Endothelial cell (in vitro differentiated cells): ENCODE results near the gene MAP2K5. TPM values are rescaled to one million over a fixed set of nuclear protein-coding genes. Genes with fewer than 3 reads are reported as not detected.

Source experiments
- DNase-seq: peaks from one replicate; pipeline ENCODE4 v3.0.0; 2021; ENCODE audit warnings: low spot score
- H3K27ac Mint-ChIP-seq: one replicate; pipeline ENCODE4 v1.8.0; 2021; ENCODE audit warnings: mixed read lengths, inconsistent platforms; ENCODE audit not compliant: unreplicated experiment
- H3K27me3 Mint-ChIP-seq: one replicate; pipeline ENCODE4 v1.8.0; 2021; ENCODE audit warnings: mild to moderate bottlenecking, moderate library complexity, mixed read lengths, inconsistent platforms; ENCODE audit not compliant: unreplicated experiment
- H3K36me3 Mint-ChIP-seq: one replicate; pipeline ENCODE4 v1.8.0; 2021; ENCODE audit warnings: mild to moderate bottlenecking, low read depth, mixed read lengths, inconsistent platforms; ENCODE audit not compliant: unreplicated experiment
- H3K4me1 Mint-ChIP-seq: one replicate; pipeline ENCODE4 v1.8.0; 2021; ENCODE audit warnings: mild to moderate bottlenecking, mixed read lengths, inconsistent platforms; ENCODE audit not compliant: unreplicated experiment
- H3K4me3 Mint-ChIP-seq: one replicate; pipeline ENCODE4 v1.8.0; 2021; ENCODE audit warnings: mild to moderate bottlenecking, mixed read lengths, inconsistent platforms; ENCODE audit not compliant: unreplicated experiment
- H3K9me3 Mint-ChIP-seq: one replicate; pipeline ENCODE4 v1.8.0; 2021; ENCODE audit warnings: mixed read lengths, inconsistent platforms; ENCODE audit not compliant: unreplicated experiment
- CTCF ChIP-seq: fragments of 200-600 bp; sonication (generic); IDR thresholded peaks from one replicate; pipeline ENCODE4 v1.5.0; 2021; ENCODE audit warnings: antibody characterized with exemption; ENCODE audit not compliant: unreplicated experiment
- total RNA-seq: library from RNA; stranded (reverse); fragmentation: NEBNext Ultra II Directional; extraction: Animal tissue kit (Norgen Biotek cat#: 25700); gene quantifications from one replicate; pipeline ENCODE4 v1.2.1, GENCODE V29; 2021; ENCODE audit not compliant: unreplicated experiment

Gene MAP2K5
- total RNA-seq, 1 donor from 2014 or later = 22.2 TPM

DNA sequence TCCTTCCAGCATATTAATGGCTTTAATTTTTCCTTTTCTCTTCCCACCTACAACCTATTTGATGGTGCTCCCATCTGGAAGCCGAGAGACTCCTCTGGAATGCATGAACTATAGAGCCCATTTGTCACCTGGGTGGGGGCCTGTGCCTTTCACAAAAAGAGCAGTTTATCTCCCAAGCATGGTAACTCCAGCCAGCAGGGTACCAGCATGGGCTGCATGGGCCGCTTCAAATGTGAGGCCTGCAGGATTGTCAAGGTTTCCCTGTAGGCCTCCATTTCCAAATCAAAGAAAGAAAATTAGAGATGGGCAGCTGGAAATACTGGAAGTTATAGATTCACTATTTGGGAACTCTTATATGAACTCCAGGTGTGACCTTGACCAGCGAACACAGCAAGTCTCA, 232.1 kb downstream of the MAP2K5 start:
- Mint-ChIP-seq H3K27ac (no peak overlapping the region), H3K36me3 (no peaks in the 10 kb centered on the region), H3K4me3 (no peak overlapping the region), H3K4me1 (no peaks in the 10 kb centered on the region), H3K9me3 (no peaks in the 10 kb centered on the region), H3K27me3 (peaks cover 2% of the 10 kb centered on the region)
- TF ChIP-seq CTCF = no peak
- DNase-seq = no peak

- no peaks in the 10 kb centered on the region for H3K9me3 Mint-ChIP-seq
- no peaks in the 10 kb centered on the region for H3K4me1 Mint-ChIP-seq
- H3K27me3 Mint-ChIP-seq = peaks cover 2% of the 10 kb centered on the region
- H3K4me3 Mint-ChIP-seq = no peak overlapping the region
- H3K27ac Mint-ChIP-seq = no peak overlapping the region
- H3K36me3 Mint-ChIP-seq = no peaks in the 10 kb centered on the region
- no peak for TF ChIP-seq CTCF
- DNase-seq = no peak
These were observed 232.7 kb downstream of the MAP2K5 start for GRCh38 chr15:67775250-67775649.

DNA sequence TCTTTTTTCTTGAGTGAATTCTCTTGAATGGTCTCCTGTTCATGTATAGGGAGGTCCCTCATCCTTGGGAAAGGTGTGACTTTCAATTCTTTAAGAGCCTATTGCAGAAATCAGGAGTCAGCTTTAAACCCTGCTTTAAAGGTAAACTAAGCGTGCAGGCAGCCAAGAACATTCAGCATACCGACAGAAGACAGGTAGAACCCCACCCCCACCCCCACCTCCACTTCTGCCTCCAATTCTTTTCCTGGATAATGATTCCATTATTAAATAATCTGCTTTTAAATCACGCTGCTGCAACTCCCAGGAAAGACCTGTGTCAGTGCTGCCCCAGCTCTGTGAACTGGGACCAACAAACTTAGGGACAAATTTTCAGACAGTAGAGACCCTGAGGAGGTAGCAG, 233.5 kb downstream of the MAP2K5 start:
- H3K4me3 Mint-ChIP-seq = no peak overlapping the region
- H3K4me1 Mint-ChIP-seq = no peaks in the 10 kb centered on the region
- no peak overlapping the region for H3K27ac Mint-ChIP-seq
- DNase-seq = no peak
- no peaks in the 10 kb centered on the region for H3K36me3 Mint-ChIP-seq
- H3K9me3 Mint-ChIP-seq = no peaks in the 10 kb centered on the region
- TF ChIP-seq CTCF = no peak
- peaks cover 2% of the 10 kb centered on the region for H3K27me3 Mint-ChIP-seq

GRCh38 chr15:67776600-67776999, 234.1 kb downstream of the MAP2K5 start:
- no peak for DNase-seq
- no peak overlapping the region for H3K27ac Mint-ChIP-seq
- H3K9me3 Mint-ChIP-seq = no peaks in the 10 kb centered on the region
- no peaks in the 10 kb centered on the region for H3K36me3 Mint-ChIP-seq
- TF ChIP-seq CTCF = no peak
- no peaks in the 10 kb centered on the region for H3K4me1 Mint-ChIP-seq
- H3K27me3 Mint-ChIP-seq = peaks cover 2% of the 10 kb centered on the region
- no peak overlapping the region for H3K4me3 Mint-ChIP-seq

DNA sequence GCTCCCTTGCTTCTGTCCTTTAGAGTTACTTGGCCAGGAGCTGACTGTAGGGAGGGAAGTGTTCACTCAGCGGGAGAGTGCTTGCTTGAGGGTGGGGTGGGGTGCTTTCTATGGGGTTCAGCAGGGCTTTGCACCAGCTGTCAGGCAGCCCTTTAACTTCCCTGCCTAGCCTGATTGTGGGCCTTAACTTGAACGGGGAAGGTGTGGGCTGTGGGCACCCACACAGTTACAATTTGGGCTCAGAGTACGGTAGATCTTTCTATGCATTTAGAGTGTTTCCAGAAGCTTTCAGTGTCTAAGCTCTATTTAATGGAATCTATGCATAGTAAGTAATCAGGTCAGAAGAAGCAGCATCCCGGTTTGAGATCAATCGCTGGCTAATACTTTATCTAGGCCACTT, 234.6 kb downstream of the MAP2K5 start:
- H3K4me3 Mint-ChIP-seq = no peak overlapping the region
- H3K36me3 Mint-ChIP-seq = no peaks in the 10 kb centered on the region
- H3K9me3 Mint-ChIP-seq = no peaks in the 10 kb centered on the region
- no peak overlapping the region for H3K27ac Mint-ChIP-seq
- H3K4me1 Mint-ChIP-seq = peaks cover 3% of the 10 kb centered on the region
- H3K27me3 Mint-ChIP-seq = peaks cover 2% of the 10 kb centered on the region
- TF ChIP-seq CTCF = no peak
- DNase-seq = no peak
